ENCODE measurements around the gene VPS37B.
A peak's percentile ranks its signal among the peaks of the same experiment; 100 is the strongest.
"Not testable (repeated sequence)": the region's sequence is repeated elsewhere in the genome, so short reads cannot be mapped to it uniquely, and the experiment has no call there.

The VPS37B gene

GRCh38 chr12:122921917-122922316 lies 26.0 kb upstream of the VPS37B start:
- Mint-ChIP-seq H3K27me3 (no peaks in the 10 kb centered on the region), H3K4me3 (no peak overlapping the region), H3K27ac (no peak overlapping the region), H3K36me3 (no peaks in the 10 kb centered on the region), H3K4me1 (no peaks in the 10 kb centered on the region), H3K9me3 (no peaks in the 10 kb centered on the region)

- Mint-ChIP-seq H3K36me3 (no peaks in the 10 kb centered on the region), H3K9me3 (no peaks in the 10 kb centered on the region), H3K27ac (no peak overlapping the region), H3K4me3 (no peak overlapping the region), H3K27me3 (no peaks in the 10 kb centered on the region), H3K4me1 (no peaks in the 10 kb centered on the region)
Measured at GRCh38 chr12:122920687-122921086, 24.8 kb upstream of the VPS37B start.

- no peaks in the 10 kb centered on the region for H3K9me3 Mint-ChIP-seq
- H3K4me1 Mint-ChIP-seq, result no peaks in the 10 kb centered on the region
- no peaks in the 10 kb centered on the region for H3K36me3 Mint-ChIP-seq
Measured at GRCh38 chr12:122918827-122919226, 22.9 kb upstream of the VPS37B start.

DNA sequence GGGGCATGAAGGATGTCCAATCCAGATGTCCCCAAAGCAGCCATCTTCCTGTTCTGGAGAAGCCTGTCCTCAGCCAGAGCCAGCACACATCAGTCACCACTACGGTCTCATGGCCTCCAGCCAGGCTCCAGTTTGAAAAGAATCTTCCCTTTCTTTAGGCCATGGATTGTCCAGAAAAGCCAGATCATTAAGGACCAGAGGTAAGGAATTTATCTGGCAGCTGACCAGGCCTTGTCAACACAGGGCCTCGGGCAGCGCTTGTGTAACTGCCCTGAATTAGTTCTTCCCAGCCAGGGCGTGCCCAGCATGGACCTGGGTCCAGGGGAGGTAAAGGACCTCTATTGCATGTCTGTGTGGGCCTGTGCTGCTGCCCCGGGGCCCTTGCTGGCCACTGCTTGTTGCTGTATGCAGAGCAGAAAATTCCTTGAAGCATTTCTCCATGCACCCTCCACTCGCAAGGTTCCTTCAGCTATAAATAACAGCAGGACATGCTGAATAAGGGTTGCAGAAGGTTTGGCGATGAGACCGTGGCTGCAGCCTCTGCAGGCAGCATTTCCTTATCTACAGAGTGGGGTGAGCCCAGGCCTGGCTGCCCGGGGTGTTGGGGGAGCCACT lies 21.7 kb upstream of the VPS37B start:
- H3K36me3 Mint-ChIP-seq, result no peaks in the 10 kb centered on the region
- no peaks in the 10 kb centered on the region for H3K4me1 Mint-ChIP-seq
- H3K9me3 Mint-ChIP-seq, result no peaks in the 10 kb centered on the region
- no peaks in the 10 kb centered on the region for H3K27me3 Mint-ChIP-seq
- H3K4me3 Mint-ChIP-seq, result no peak overlapping the region
- peak overlapping the region; percentile 30 for H3K27ac Mint-ChIP-seq

More at GRCh38 chr12:122918827-122919226, 22.9 kb upstream of the VPS37B start:
- H3K27me3 Mint-ChIP-seq, result no peaks in the 10 kb centered on the region
- no peak overlapping the region for H3K27ac Mint-ChIP-seq
- H3K4me3 Mint-ChIP-seq, result no peak overlapping the region

DNA sequence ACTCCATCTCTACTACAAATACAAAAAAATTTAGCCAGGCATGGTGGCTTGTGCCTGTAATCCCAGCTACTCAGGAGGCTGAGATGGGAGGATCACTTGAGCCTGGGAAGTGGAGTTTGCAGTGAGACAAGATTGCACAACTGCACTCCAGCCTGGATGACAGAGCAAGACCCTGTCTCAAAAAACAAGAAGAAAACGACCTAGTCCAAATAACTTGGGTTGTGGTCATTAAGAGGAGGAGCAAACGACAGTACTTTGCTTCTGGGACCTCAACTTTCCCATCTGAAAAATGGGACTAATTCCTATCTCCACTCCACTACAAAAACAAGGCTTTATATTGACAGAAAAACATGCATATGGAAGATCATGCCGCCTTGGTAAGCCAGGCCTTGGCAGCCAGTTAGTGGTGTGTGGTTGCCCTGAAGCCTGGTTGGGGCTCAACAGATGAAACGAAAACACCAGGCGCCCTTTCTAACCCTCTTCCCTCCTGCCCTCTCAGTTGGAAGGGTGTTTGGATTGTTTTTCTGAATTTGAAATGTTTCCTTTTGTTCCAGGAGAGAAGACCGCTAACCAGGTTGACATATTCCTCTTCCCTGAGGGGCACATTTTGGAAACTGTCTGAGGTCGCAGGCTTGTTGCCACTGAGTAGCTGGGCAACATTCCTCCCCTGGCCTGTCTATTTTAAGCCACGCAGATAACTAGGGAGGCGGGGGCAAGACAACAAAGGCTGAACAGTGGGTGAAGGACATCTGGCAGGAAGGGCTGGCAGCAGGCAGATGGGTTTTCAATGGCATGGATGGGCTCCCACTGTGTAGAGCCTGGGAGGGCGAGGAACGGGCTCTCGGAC lies 13.7 kb upstream of the VPS37B start:
- Mint-ChIP-seq H3K27ac (no peak overlapping the region), H3K4me1 (no peaks in the 10 kb centered on the region), H3K4me3 (no peak overlapping the region), H3K9me3 (no peaks in the 10 kb centered on the region), H3K27me3 (no peaks in the 10 kb centered on the region), H3K36me3 (no peaks in the 10 kb centered on the region)

- no peaks in the 10 kb centered on the region for H3K4me1 Mint-ChIP-seq
- H3K36me3 Mint-ChIP-seq, result no peaks in the 10 kb centered on the region
- no peaks in the 10 kb centered on the region for H3K9me3 Mint-ChIP-seq
- H3K4me3 Mint-ChIP-seq, result no peak overlapping the region
- no peaks in the 10 kb centered on the region for H3K27me3 Mint-ChIP-seq
- H3K27ac Mint-ChIP-seq, result no peak overlapping the region
Measured at GRCh38 chr12:122908915-122909314, 13.0 kb upstream of the VPS37B start.

DNA sequence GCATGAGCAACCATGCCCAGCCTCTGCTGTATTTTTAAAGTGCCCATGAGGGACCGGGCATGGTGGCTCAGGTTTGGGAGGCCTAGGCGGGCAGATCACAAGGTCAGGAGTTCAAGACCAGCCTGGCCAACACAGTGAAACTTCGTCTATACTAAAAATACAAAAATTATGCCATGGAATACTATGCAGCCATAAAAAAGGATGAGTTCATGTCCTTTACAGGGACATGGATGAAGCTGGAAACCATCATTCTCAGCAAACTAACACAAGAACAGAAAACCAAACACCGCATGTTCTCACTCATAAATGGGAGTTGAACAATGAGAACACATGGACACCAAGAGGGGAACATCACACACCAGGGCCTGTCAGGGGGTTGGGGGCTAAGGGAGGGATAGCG lies 9.3 kb upstream of the VPS37B start:
- not testable (repeated sequence) for H3K9me3 Mint-ChIP-seq, H3K36me3 Mint-ChIP-seq, H3K27ac Mint-ChIP-seq, H3K4me3 Mint-ChIP-seq, H3K27me3 Mint-ChIP-seq
- peaks cover 14% of the 10 kb centered on the region for H3K4me1 Mint-ChIP-seq

GRCh38 chr12:122903693-122904034 lies 7.7 kb upstream of the VPS37B start:
- Mint-ChIP-seq H3K9me3 (no peaks in the 10 kb centered on the region), H3K27ac (no peak overlapping the region), H3K4me3 (no peak overlapping the region), H3K27me3 (no peaks in the 10 kb centered on the region), H3K4me1 (peaks cover 30% of the 10 kb centered on the region), H3K36me3 (no peaks in the 10 kb centered on the region)

DNA sequence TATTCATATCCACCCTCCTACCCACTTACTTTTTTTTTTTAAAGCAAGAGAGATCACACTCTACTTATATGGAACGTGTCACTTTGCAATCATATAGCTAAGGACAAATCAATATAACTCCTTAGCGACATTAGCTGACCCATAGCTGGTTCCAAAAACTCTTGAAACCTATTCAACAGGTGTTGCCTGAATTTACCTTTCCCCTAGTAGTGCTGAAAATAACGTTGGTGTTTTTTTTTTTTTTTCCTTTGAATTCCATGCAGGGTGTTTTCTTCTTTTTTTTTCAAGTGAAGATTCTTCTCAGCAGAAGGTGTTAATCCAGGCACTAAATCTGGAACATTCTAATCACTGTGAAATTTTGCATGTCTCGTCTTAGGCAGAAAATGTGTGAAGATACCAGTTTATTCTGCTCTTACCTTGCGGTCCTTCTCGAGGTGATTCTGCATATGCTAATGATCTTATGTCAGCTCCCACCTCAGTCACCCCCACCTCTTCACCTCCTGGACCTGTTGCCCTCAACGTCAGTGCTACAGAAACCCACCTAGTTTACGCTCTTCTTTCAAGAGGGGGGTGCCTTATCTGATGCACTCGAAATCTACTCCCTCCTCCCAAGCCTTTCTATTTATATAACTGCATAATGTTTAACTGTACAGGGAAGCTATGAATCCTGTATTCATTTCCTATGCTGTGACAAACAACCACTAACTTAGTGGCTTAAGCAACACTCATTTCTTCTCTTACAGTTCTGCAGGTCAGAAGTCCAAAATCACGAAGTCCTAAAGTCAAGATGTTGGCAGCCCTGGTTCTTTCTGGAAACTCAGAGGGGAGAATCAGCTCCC lies 7.1 kb upstream of the VPS37B start:
- no peaks in the 10 kb centered on the region for H3K27me3 Mint-ChIP-seq
- H3K4me3 Mint-ChIP-seq, result no peak overlapping the region
- H3K9me3 Mint-ChIP-seq, result no peaks in the 10 kb centered on the region
- H3K27ac Mint-ChIP-seq, result no peak overlapping the region
- H3K4me1 Mint-ChIP-seq, result peaks cover 36% of the 10 kb centered on the region
- H3K36me3 Mint-ChIP-seq, result no peaks in the 10 kb centered on the region

DNA sequence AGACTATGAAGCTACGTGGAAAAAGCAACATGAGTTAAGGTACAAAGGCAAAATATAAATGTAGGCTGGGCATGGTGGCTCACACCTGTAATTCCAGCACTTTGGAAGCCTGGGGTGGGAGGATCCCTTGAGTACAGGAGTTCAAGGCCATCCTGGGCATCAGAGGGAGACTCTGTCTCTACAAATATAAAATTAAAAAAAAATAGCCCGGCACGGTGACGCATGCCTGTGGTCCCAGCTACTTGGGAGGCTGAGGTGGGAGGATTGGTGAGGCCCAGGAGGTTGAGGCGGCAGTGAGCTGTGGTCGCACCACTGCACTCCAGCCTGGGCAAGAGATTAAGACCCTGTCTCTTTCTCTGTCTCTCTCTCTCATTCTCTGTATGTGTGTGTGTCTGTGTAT lies 4.0 kb upstream of the VPS37B start:
- Mint-ChIP-seq H3K4me1 (peaks cover 59% of the 10 kb centered on the region), H3K27me3 (no peaks in the 10 kb centered on the region), H3K9me3 (no peaks in the 10 kb centered on the region), H3K4me3 (no peak overlapping the region), H3K36me3 (peaks cover 2% of the 10 kb centered on the region), H3K27ac (peak overlapping the region; percentile 65)

DNA sequence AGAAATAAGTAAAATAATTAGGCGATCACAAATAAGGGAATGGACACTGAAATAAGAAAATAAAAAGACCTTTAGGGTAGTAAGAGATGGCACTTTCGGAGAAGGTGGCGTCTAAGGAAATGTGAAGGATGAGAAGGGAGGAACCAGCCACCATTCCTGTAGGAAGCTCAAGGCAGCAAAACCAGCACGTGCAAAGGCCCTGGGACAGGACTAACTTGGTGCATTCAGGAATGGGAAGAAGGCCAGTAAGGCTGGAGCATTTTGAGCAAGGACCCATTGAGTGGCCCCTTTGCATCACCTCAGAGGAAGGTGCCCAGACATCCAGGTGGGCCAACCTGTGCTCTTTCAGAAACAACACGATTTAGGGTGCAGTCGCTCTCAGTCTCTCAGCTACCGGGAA lies 738 bp upstream of the VPS37B start:
- Mint-ChIP-seq H3K27me3 (no peaks in the 10 kb centered on the region), H3K36me3 (peaks cover 4% of the 10 kb centered on the region), H3K27ac (peak overlapping the region; percentile 95), H3K4me1 (peaks cover 88% of the 10 kb centered on the region), H3K9me3 (no peaks in the 10 kb centered on the region), H3K4me3 (peak overlapping the region; percentile 94)

DNA sequence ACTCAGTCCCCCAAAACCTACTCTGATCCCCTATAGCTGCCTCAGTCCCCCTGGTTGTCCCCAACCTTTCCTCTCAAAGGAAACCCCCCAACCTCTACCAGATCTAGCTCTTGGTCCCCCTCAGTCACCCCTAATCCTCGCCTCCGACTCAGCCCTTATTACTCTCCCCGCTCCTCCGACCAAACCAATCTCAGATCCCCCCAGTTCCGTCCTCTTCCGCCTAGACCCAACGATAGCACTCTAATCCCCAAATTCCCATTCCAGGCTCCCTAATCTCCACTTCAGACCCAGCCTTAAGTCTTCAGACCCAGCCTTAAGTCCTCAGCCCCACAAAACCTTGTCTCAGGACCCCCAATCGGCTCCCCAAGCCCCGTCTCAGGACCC lies 612 bp downstream of the VPS37B start:
- Mint-ChIP-seq H3K27me3 (no peaks in the 10 kb centered on the region), H3K4me1 (peaks cover 91% of the 10 kb centered on the region), H3K9me3 (no peaks in the 10 kb centered on the region), H3K27ac (peak overlapping the region; percentile 95), H3K4me3 (peak overlapping the region; percentile 94), H3K36me3 (peaks cover 4% of the 10 kb centered on the region)

GRCh38 chr12:122894193-122895121 lies 1.5 kb downstream of the VPS37B start:
- peaks cover 4% of the 10 kb centered on the region for H3K36me3 Mint-ChIP-seq

GRCh38 chr12:122893208-122894153 lies 2.4 kb downstream of the VPS37B start:
- H3K9me3 Mint-ChIP-seq, result no peaks in the 10 kb centered on the region
- peak overlapping the region; percentile 63 for H3K4me3 Mint-ChIP-seq
- peaks cover 4% of the 10 kb centered on the region for H3K36me3 Mint-ChIP-seq
- H3K4me1 Mint-ChIP-seq, result peaks cover 89% of the 10 kb centered on the region
- H3K27ac Mint-ChIP-seq, result peak overlapping the region; percentile 17
- no peaks in the 10 kb centered on the region for H3K27me3 Mint-ChIP-seq

More at GRCh38 chr12:122894193-122895121, 1.5 kb downstream of the VPS37B start:
- Mint-ChIP-seq H3K4me1 (peaks cover 91% of the 10 kb centered on the region), H3K27ac (peak overlapping the region; percentile 95), H3K4me3 (peak overlapping the region; percentile 94), H3K9me3 (no peaks in the 10 kb centered on the region), H3K27me3 (no peaks in the 10 kb centered on the region)

Measured in activated naive CD4-positive, alpha-beta T cell treated with anti-CD3 and anti-CD28 coated beads, Interleukin-2, amount 50 U/mL, for 24 hours (primary cell).